Kidney epithelial cell (primary cell): ENCODE data around the gene KRT71. TPM values are rescaled to one million over a fixed set of nuclear protein-coding genes. Genes with fewer than 3 reads are reported as not detected.

ENCODE experiments used
- DNase-seq: peaks from one replicate; pipeline ENCODE4 v3.0.0-alpha.2; 2010; ENCODE audit warnings: low read depth
- H3K27me3 ChIP-seq: 2 replicates; pipeline ENCODE4 v1.6.0; 2011; ENCODE audit warnings: low read length; ENCODE audit not compliant: control insufficient read depth, insufficient read depth
- H3K36me3 ChIP-seq: 2 replicates; pipeline ENCODE4 v1.5.1; 2011; ENCODE audit warnings: low read length; ENCODE audit not compliant: control insufficient read depth, insufficient read depth
- H3K4me3 ChIP-seq: 2 replicates; pipeline ENCODE4 v1.5.1; 2011; ENCODE audit warnings: low read depth, mild to moderate bottlenecking, control low read depth, low read length
- CTCF ChIP-seq: IDR thresholded peaks from 2 replicates; pipeline ENCODE4 v1.5.1; 2011; ENCODE audit warnings: mild to moderate bottlenecking, moderate library complexity, low read length, control low read depth, inconsistent platforms; ENCODE audit not compliant: insufficient read depth, poor library complexity, severe bottlenecking
- total RNA-seq: library from RNA; depleted of rRNA; stranded (reverse); fragments of >200 nt; gene quantifications from 2 replicates; pipeline ENCODE4 v1.2.3, GENCODE V29; 2015

The KRT71 gene
- total RNA-seq, 1 donor from 2014 or later, result not detected

- TF ChIP-seq CTCF, result no peak
- Histone ChIP-seq H3K36me3 (no peaks in the 10 kb centered on the region), H3K27me3 (peaks cover 10% of the 10 kb centered on the region), H3K4me3 (no peak overlapping the region)
- DNase-seq, result no peak
Measured at GRCh38 chr12:52579468-52580465, 26.8 kb upstream of the KRT71 start.

- Histone ChIP-seq H3K36me3 (no peaks in the 10 kb centered on the region), H3K4me3 (no peak overlapping the region), H3K27me3 (peaks cover 10% of the 10 kb centered on the region)
- no peak for DNase-seq
- no peak for TF ChIP-seq CTCF
Measured at GRCh38 chr12:52578469-52578868, 25.5 kb upstream of the KRT71 start.

- no peak for DNase-seq
- no peaks in the 10 kb centered on the region for H3K36me3 ChIP-seq
- peaks cover 8% of the 10 kb centered on the region for H3K27me3 ChIP-seq
- H3K4me3 ChIP-seq, result no peak overlapping the region
- TF ChIP-seq CTCF, result no peak
Measured at GRCh38 chr12:52577316-52577715, 24.4 kb upstream of the KRT71 start.

GRCh38 chr12:52575948-52576347 is 23.0 kb upstream of the KRT71 start:
- no peak overlapping the region for H3K4me3 ChIP-seq
- TF ChIP-seq CTCF, result no peak
- peaks cover 8% of the 10 kb centered on the region for H3K27me3 ChIP-seq
- no peak for DNase-seq
- no peaks in the 10 kb centered on the region for H3K36me3 ChIP-seq

GRCh38 chr12:52575256-52575655 is 22.3 kb upstream of the KRT71 start:
- DNase-seq, result no peak
- Histone ChIP-seq H3K36me3 (no peaks in the 10 kb centered on the region), H3K4me3 (no peak overlapping the region), H3K27me3 (peaks cover 8% of the 10 kb centered on the region)
- no peak for TF ChIP-seq CTCF
